ENCODE measurements around the gene RAD18. TPM values are rescaled to one million over a fixed set of nuclear protein-coding genes. Genes with fewer than 3 reads are reported as not detected.
A peak's percentile ranks its signal among the peaks of the same experiment; 100 is the strongest.

RAD18 gene
- total RNA-seq, 2 donors from 2014 or later: 18.2 to 20.8 TPM

- no peak for TF ChIP-seq CTCF (conservative IDR thresholded peaks at IDR 0.05)
- WGBS, 2 experiments (ENCODE audit: insufficient coverage in 1 of 2, insufficient read length in 1 of 2): 64 to 69% methylated on average over 6 of the region's 6 CpGs
Measured at GRCh38 chr3:9008550-9009255, 45.4 kb upstream of the RAD18 start.

GRCh38 chr3:9007928-9008327 is 44.7 kb upstream of the RAD18 start:
- no peaks in the 10 kb centered on the region for H3K36me3 ChIP-seq (ENCODE audit: control insufficient read depth, insufficient read depth, low read length)
- no peaks in the 10 kb centered on the region for H3K27me3 ChIP-seq (ENCODE audit: control insufficient read depth, insufficient read depth, low read length, poor library complexity, severe bottlenecking)
- H3K9me3 ChIP-seq (ENCODE audit: control insufficient read depth, low read length): no peaks in the 10 kb centered on the region
- H3K27me3 Mint-ChIP-seq (ENCODE audit: insufficient read depth): no peaks in the 10 kb centered on the region
- H3K4me3 Mint-ChIP-seq: no peak overlapping the region
- H3K4me1 ChIP-seq (ENCODE audit: control insufficient read depth, insufficient read depth, low read length): no peaks in the 10 kb centered on the region
- TF ChIP-seq CTCF (conservative IDR thresholded peaks at IDR 0.05): no peak
- no peaks in the 10 kb centered on the region for H3K9me3 Mint-ChIP-seq
- H3K4me3 ChIP-seq (ENCODE audit: low read length): no peak overlapping the region
- H3K4me1 Mint-ChIP-seq: no peaks in the 10 kb centered on the region
- H3K27ac Mint-ChIP-seq: no peak overlapping the region
- no peaks in the 10 kb centered on the region for H3K36me3 Mint-ChIP-seq (ENCODE audit: low read depth)
- peak; percentile 48 for DNase-seq
- 51% methylated on average over 2 of the region's 2 CpGs; no CpG with 5 or more reads in 1 of the 2 experiments for WGBS, 2 experiments (ENCODE audit: insufficient coverage in 1 of 2, insufficient read length in 1 of 2)
- no peak overlapping the region for H3K9ac ChIP-seq (ENCODE audit: extremely low read depth, low read length, poor library complexity, severe bottlenecking)
- H3K27ac ChIP-seq (ENCODE audit: low read depth, low read length): peak overlapping the region; percentile 34

More at GRCh38 chr3:9008550-9009255, 45.4 kb upstream of the RAD18 start:
- Histone ChIP-seq H3K9me3 (ENCODE audit: control insufficient read depth, low read length) (no peaks in the 10 kb centered on the region), H3K4me3 (ENCODE audit: low read length) (no peak overlapping the region), H3K36me3 (ENCODE audit: control insufficient read depth, insufficient read depth, low read length) (no peaks in the 10 kb centered on the region), H3K27me3 (ENCODE audit: control insufficient read depth, insufficient read depth, low read length, poor library complexity, severe bottlenecking) (no peaks in the 10 kb centered on the region), H3K9ac (ENCODE audit: extremely low read depth, low read length, poor library complexity, severe bottlenecking) (no peak overlapping the region), H3K27ac (ENCODE audit: low read depth, low read length) (peak overlapping the region; percentile 34), H3K4me1 (ENCODE audit: control insufficient read depth, insufficient read depth, low read length) (no peaks in the 10 kb centered on the region)
- H3K27ac Mint-ChIP-seq: no peak overlapping the region
- no peaks in the 10 kb centered on the region for H3K36me3 Mint-ChIP-seq (ENCODE audit: low read depth)
- H3K4me1 Mint-ChIP-seq: no peaks in the 10 kb centered on the region
- no peak overlapping the region for H3K4me3 Mint-ChIP-seq
- peak; percentile 52 for DNase-seq
- no peaks in the 10 kb centered on the region for H3K9me3 Mint-ChIP-seq
- H3K27me3 Mint-ChIP-seq (ENCODE audit: insufficient read depth): no peaks in the 10 kb centered on the region

GRCh38 chr3:9007213-9007612 is 43.9 kb upstream of the RAD18 start:
- no peaks in the 10 kb centered on the region for H3K9me3 Mint-ChIP-seq
- H3K4me3 ChIP-seq (ENCODE audit: low read length): no peak overlapping the region
- no peak overlapping the region for H3K4me3 Mint-ChIP-seq
- peak; percentile 20 for DNase-seq
- no peaks in the 10 kb centered on the region for H3K4me1 Mint-ChIP-seq
- no peak for TF ChIP-seq CTCF (conservative IDR thresholded peaks at IDR 0.05)
- no peaks in the 10 kb centered on the region for H3K4me1 ChIP-seq (ENCODE audit: control insufficient read depth, insufficient read depth, low read length)
- 83 to 90% methylated on average over 2 of the region's 2 CpGs for WGBS, 2 experiments (ENCODE audit: insufficient coverage in 1 of 2, insufficient read length in 1 of 2)
- no peaks in the 10 kb centered on the region for H3K36me3 Mint-ChIP-seq (ENCODE audit: low read depth)
- no peaks in the 10 kb centered on the region for H3K36me3 ChIP-seq (ENCODE audit: control insufficient read depth, insufficient read depth, low read length)
- H3K9me3 ChIP-seq (ENCODE audit: control insufficient read depth, low read length): no peaks in the 10 kb centered on the region
- no peak overlapping the region for H3K27ac Mint-ChIP-seq
- H3K9ac ChIP-seq (ENCODE audit: extremely low read depth, low read length, poor library complexity, severe bottlenecking): no peak overlapping the region
- H3K27me3 ChIP-seq (ENCODE audit: control insufficient read depth, insufficient read depth, low read length, poor library complexity, severe bottlenecking): no peaks in the 10 kb centered on the region
- H3K27me3 Mint-ChIP-seq (ENCODE audit: insufficient read depth): no peaks in the 10 kb centered on the region
- H3K27ac ChIP-seq (ENCODE audit: low read depth, low read length): no peak overlapping the region
